ENCODE results near the gene HCRTR1. TPM values are rescaled to one million over a fixed set of nuclear protein-coding genes. Genes with fewer than 3 reads are reported as not detected.

HCRTR1 gene
- total RNA-seq, 1 donor from 2014 or later: not detected

DNA sequence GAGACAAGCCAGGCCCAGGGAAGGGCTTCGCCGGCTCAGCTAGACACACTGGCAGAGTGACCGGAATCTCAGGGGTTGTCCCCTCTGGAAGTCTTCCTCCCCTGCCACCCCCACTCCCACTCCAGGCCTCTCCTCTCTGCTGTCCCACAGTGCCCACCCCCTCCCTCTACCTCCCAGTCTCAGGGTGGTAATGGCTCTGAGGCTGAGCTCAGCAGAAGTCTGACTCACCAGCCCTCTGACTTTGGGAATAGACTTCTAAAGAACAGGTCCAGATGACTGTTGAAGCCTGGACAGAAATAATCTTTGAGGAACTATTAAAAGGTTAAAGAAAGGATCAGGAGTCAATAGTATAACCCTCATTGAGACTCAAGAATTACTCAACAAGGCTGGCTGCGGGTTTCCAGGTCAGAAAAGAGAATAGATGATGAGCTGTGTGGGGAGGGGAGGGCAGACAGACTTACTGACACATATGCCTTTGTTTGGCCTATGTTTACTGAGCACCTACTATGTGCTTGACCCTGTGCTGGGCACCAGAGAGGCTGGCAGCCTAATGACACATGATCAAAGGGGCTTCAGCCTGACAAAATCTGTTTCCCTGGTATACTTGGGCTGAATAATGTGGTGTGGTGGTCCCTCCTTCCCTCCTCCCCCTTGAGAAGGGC is 8.2 kb downstream of the HCRTR1 start:
- intact Hi-C loops (cut with micrococcal nuclease): no loop called here

- intact Hi-C loops (cut with micrococcal nuclease): no loop called here
These were observed 9.0 kb downstream of the HCRTR1 start for GRCh38 chr1:31626223-31627207.

GRCh38 chr1:31627301-31627929 is 9.9 kb downstream of the HCRTR1 start:
- intact Hi-C loops (cut with micrococcal nuclease): no loop called here

GRCh38 chr1:31627930-31628559 is 10.6 kb downstream of the HCRTR1 start:
- intact Hi-C loops (cut with micrococcal nuclease): no loop called here

- intact Hi-C loops (cut with micrococcal nuclease): no loop called here
These were observed 11.6 kb downstream of the HCRTR1 start for GRCh38 chr1:31628931-31629556.

DNA sequence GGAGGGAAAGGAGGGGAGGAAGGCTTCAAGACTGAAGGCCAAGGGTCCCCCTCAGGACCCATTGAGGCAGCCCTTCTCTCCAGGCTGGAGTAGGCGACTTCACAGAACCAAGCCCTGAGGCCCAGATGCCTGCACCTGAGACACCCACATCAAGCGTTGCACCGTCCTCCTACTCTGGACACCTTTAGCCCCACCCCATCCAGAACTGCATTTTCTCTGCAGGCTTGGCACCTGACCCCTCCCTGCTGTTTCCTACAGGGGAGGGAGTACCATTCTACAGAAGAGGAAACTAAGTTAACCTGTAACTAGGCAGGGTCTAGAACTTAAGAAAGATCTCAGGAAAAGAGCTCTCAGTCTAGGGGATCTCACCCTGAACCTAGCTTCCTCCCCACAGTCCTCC is 15.2 kb downstream of the HCRTR1 start:
- intact Hi-C loops (cut with micrococcal nuclease): no loop called here

DNA sequence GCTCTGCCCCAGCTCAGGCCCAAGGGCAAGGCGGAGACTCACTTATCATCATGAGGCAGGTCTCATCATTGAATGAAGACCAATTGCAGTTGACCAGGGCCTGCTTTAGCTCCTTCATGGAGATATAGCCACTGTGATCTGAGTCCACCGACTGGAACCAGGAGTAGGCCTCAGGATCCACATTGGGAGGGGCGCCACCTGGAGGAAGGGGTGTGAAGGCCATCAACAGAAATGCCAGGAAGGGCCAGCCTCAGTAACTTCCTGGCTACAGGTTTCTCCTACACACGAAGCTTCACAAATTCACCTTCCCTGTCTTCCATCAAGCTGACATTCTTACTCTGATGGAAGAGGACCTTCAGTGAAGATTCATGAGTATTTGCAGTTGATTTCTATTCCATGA is 15.6 kb downstream of the HCRTR1 start:
- intact Hi-C loops (cut with micrococcal nuclease): no loop called here

DNA sequence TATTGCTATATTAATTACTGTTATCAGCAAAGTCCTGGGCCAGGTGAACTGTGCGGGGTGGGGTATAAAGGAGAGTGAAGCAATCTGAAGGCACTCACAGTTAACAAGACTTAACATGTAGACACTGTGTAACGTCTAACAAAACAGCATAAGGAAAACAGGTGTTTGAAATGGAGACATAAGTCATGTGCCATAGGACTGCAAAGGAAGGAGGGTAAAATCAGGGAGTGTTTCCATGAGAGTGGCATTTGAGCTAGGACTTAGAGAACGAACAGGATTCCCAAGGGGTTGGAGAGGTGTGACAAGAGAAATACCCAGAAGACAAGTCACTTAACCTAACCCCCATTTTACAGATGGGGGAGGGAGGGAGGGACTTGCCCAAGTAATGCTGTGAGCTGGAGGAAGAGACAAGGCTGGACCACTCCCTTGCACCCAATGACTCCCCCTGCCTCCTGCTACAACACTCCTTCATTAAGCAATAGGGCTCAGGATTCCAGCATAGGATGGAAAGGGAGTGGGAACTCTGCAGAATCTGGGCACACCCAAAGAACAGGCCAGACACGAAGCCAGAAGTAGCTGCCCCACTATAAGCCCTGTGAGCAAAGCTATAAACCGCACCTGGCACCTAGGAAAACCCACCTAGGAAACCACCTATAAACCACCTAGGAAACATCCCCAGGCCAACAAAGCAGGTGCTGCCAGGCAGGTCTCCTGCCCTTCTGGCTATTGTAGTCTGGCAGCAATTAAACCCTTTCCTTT is 20.6 kb downstream of the HCRTR1 start:
- intact Hi-C loops (cut with micrococcal nuclease): no loop called here

DNA sequence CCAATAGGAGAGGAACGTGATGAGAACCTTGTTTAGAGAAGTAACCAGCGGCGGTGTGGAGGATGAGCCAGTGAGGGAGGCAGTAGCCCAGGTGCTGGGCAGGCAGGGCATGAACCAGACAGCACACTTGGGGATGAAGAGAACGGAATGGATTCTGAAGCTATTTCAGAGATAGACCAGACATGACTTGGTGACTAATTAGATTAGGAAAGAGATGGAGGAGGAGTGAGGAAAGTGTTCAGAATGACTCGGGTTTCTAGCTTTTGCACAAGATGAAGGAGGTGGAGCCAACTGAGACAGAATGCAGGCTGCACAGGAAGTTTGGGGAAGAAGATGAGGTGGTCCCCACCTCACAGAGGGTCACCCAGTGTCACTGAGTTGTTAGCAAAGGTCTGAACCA is 22.1 kb downstream of the HCRTR1 start:
- intact Hi-C loops (cut with micrococcal nuclease): no loop called here

DNA sequence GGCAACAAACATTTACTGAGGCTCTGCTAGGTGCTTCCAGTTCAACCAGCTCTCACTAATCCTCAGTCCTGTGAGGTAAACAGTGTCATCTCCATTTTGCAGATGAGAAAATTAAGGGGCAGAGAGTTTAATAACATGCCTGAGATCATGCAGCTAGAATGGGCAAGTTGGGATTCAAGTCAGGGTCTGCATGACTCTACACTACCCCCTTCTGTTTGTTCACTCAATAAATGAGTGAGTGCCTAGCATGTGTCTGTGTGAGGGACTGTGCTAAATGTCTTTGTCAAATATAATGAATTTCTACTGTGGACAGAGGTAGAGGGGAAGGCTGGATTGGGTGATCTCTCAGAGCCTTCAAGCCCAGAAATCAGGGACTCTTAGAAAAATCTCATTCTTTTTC is 22.7 kb downstream of the HCRTR1 start:
- intact Hi-C loops (cut with micrococcal nuclease): loop anchor here (10.0 kb wide), 3 partner anchors 295 to 1715 kb away; partner anchors contain the start of gene PTP4A2

- intact Hi-C loops (cut with micrococcal nuclease): loop anchor here (10.0 kb wide), 3 partner anchors 294 to 1714 kb away; partner anchors contain the start of gene PTP4A2
These were observed 23.5 kb downstream of the HCRTR1 start for GRCh38 chr1:31640964-31641363.

DNA sequence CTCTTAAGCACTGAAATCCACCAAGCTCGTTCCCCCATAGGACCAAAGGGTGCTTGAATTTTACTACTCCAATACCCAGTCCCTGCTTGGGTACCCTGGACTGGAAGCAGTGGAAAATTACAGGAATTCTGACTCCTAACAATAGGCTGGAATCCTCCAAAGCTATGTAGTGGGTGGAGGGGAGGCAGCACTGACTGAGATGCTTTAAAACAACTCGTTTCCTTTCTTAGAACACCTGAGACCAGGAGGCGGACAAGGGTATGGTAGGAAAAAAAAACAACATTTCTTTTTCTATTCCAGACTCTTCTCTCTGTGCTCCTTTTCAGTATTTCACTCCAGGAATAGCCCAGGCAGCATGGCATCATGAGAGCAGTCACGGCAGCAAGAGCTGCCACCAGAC is 24.9 kb downstream of the HCRTR1 start:
- intact Hi-C loops (cut with micrococcal nuclease): loop anchor here (10.0 kb wide), 3 partner anchors 292 to 1712 kb away; partner anchors contain the start of gene PTP4A2

GRCh38 chr1:31642897-31643296 is 25.4 kb downstream of the HCRTR1 start:
- intact Hi-C loops (cut with micrococcal nuclease): loop anchor here (10.0 kb wide), 3 partner anchors 292 to 1712 kb away; partner anchors contain the start of gene PTP4A2

GRCh38 chr1:31643976-31644559 is 26.6 kb downstream of the HCRTR1 start:
- intact Hi-C loops (cut with micrococcal nuclease): loop anchor here (1.0 to 10.0 kb wide), 12 partner anchors 117 to 1711 kb away; partner anchors contain the start of genes KHDRBS1, KPNA6, PTP4A2 and PUM1

DNA sequence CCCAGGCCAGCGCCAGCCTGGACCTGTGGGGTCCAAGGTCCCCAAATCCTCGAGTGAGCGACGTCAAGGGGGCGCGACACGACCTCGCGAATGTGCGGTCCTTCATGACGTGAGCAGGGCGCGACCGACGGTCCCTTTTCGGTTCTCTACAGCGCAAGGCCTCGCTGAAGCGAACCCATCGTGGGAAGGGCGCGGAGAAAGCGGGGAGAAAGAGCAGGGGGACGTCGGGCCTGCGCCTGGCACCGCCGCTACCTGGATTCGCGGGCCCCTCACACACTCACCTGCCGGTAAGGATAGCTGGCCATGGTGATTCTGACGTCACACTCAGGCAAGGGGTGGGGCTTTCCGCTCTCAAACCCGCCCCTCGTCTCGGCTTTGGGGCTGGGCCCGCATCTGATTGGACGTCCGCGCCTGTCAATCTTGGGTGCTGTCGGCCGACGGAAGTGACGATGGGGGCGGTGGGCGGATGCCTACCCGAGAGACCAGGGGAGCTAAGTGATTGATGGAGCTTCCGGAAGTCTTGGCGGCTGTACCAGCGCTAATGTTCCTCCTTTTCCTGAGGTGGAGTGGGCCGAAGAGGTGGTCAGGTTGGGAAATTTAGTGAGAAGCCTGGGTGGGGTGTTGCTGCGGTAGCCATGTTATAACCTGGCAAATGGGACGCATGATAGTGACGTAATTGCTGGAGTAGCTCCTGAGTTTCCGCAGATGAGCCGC is 27.2 kb downstream of the HCRTR1 start, which contains the start of gene PEF1:
TSS of gene PEF1 (minus strand) at position 317 of the 714 bp plus-strand sequence. CDS start at position 305, 12 bp downstream.
- intact Hi-C loops (cut with micrococcal nuclease): loop anchor here (1.0 to 10.0 kb wide), 14 partner anchors 116 to 1710 kb away; partner anchors contain the start of genes BSDC1, HDAC1, KHDRBS1 and KPNA6

DNA sequence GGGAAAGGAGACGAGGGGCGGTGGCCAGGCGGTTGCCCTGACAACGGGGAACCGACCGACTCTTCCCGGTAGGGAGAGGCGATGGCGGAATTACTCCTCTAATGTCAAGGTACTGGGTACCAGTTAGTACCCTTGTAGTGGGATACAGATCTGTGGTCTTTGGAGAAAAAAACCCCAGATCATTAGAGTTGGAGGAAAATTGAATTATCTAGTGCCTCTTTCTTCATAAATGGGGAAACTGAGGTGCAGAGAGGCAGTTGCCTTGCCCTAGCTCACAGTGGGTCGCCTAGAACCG is 27.7 kb downstream of the HCRTR1 start:
- intact Hi-C loops (cut with micrococcal nuclease): loop anchor here (1.0 to 10.0 kb wide), 8 partner anchors 116 to 1710 kb away; partner anchors contain the start of genes BSDC1, HDAC1, PTP4A2 and PUM1

DNA sequence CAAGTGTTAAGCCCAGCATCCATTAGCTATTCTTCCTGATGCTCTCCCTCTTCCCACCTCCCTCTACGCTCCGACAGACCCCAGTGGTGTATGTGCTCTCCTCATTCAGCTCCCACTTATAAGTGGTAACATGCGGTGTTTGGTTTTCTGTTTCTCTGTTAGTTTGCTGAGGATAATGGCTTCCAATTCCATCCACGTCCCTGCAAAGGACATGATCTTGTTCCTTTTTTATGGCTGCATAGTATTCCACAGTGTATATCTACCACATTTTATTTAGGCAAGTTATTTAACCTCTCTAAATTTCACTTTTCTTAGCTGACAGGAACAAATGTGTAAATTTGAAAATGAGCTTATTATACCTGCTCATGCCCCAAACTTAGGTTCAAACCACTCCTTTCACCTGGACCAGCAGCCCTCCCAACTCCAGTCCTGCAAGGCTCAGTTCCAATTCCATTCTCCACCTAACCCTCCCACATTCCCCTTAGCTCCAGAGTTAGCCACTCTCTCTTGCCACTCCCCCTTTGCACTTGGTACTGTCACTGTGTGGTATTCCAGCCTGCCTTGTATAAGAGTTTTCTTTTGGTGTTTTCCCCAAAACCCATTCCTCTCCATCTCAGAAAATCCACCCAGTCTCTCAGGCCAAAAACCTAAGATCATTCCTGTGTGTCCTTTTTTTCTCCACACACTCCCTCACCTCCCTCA is 28.9 kb downstream of the HCRTR1 start:
- intact Hi-C loops (cut with micrococcal nuclease): loop anchor here (10.0 kb wide), 3 partner anchors 288 to 1708 kb away; partner anchors contain the start of gene PTP4A2

- intact Hi-C loops (cut with micrococcal nuclease): loop anchor here (10.0 kb wide), 3 partner anchors 288 to 1708 kb away; partner anchors contain the start of gene PTP4A2
These were observed 29.6 kb downstream of the HCRTR1 start for GRCh38 chr1:31647106-31647505.

Data from T-helper 1 cell treated with Interleukin-12 subunit alpha and Interleukin-12 subunit beta and Interleukin-4 antibody, amounts not matched to agents 30 ng/mL and 1 ng/mL, for 36 hours (primary cell).